Lower leg skin (tissue), 3 donors: ENCODE data around the gene PDCL3.

ENCODE experiments used
- CTCF ChIP-seq, 3 donors: fragments of 450-650 bp; IDR thresholded peaks; one replicate each; pipeline ENCODE4 v1.5.1; 2016; ENCODE audit warnings: antibody characterized with exemption in 3 of 3, mild to moderate bottlenecking in 3 of 3, moderate library complexity in 2 of 3
- POLR2A ChIP-seq, 2 donors: fragments of 450-650 bp; IDR thresholded peaks; one replicate each; pipeline ENCODE4 v1.6.1; 2016 to 2017; ENCODE audit warnings: antibody characterized with exemption in 2 of 2, mild to moderate bottlenecking in 1 of 2, moderate library complexity in 1 of 2

GRCh38 chr2:100548771-100549170 lies 14.0 kb upstream of the PDCL3 start:
- TF ChIP-seq POLR2A (IDR thresholded peaks at IDR 0.05) (no peak), CTCF (IDR thresholded peaks at IDR 0.05) (no peak)
